Activated gamma-delta T cell treated with anti-CD3 and anti-CD28 coated beads, Interleukin-2, amount 50 U/mL, for 16 hours (primary cell): Measurements from ENCODE around the gene C3orf33.
A peak's percentile ranks its signal among the peaks of the same experiment; 100 is the strongest.
"Not testable (repeated sequence)": the region's sequence is repeated elsewhere in the genome, so short reads cannot be mapped to it uniquely, and the experiment has no call there.

Experiments used
- DNase-seq: peaks from one replicate; pipeline ENCODE4 v3.0.0-alpha.2; 2020; ENCODE audit warnings: low read depth

C3orf33 gene

GRCh38 chr3:155805802-155806618, at the start of gene C3orf33:
C3orf33 (minus strand) TSS chr3:155806278; CDS start chr3:155806252, 26 bp downstream.
- DNase-seq, result peak; percentile 54

DNA sequence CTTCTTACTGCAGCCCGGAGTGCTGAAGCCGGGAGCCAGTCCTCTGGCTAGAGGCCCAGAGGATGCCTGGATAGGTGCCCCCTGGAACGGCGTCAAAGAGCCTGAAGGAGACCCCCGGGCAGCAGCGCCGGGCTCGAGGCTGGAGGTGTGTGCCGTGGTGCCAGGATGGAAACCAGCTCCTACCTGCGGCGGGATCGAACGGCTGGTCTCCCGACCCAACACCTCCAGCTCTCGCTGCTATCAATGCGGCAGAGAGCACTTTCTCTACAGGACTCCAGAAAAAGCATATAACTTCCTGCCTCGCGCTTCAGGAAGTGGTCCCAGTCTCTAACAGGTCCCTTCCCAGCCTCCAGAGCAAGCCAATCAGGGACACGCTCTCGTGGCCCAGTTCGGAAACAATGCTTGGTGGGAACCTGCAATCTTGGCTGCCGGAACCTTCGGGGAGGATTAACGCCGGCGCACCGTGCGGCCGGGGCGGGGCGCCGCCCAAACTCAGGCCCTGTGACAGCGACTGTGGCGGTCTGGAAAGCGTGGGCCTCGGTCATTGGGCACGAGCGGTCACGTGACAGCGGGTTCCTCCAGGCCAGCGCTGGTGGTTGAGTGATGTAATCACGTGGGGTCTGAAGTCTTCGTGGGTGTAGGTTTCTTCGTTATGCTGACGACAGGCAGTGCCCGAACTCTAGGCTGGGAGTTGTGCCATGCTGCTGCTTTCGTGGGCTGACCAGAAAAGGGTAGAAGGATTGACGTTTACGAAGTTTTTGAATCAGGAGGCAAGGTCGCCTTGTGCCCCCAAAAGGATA, 48.3 kb upstream of the C3orf33 start, which contains the start of gene SLC33A1:
SLC33A1 (minus strand) TSS at position 287 of the 800 bp plus-strand sequence. CDS start 430 bp downstream, outside the sequence.
- DNase-seq, result peak; percentile 98

DNA sequence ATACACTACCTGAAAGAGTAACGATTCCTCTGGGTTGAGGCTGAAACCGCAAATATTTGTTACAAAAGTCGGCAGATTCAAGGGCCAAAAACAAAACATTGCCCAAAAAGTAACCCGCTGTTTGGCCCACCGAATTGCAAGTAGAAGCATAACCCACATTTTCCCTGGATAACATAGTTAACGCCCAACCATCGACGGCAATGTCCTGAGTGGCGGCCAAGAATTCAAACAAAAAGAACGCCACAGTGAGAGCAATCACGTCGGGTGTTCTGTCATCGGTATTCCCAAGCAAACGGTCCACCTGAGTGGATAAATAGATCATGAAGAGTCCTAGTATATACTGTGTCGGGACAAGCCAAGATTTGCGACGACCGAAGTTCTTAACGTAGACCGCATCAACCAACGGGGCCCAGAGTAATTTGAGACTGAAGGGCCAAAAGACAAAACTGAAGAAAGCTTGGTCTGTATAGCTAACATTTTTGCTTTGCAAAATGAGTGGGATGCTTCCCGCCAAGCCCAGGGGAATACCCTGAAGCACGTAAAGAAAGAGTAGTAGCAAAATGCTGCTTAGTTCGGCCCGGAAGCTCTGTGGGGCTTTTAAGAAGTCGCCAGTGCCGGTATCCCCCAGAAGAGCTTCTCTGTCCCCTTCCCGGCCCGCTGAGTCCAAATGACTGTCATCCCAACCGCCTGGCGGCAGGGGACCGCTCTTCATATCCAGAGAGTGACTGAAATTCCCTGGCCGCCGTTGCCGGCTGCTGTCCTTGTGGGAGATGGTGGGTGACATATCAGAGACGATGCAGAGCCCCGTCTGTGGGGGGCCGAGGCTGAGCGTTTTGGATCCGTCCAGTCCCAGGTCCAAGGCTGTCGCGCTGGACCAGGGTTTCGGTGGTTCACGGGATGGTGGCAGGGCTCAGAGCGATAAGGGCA, 47.4 kb upstream of the C3orf33 start:
- DNase-seq, result peak; percentile 9

GRCh38 chr3:155852341-155852740, 46.3 kb upstream of the C3orf33 start:
- no peak for DNase-seq

DNA sequence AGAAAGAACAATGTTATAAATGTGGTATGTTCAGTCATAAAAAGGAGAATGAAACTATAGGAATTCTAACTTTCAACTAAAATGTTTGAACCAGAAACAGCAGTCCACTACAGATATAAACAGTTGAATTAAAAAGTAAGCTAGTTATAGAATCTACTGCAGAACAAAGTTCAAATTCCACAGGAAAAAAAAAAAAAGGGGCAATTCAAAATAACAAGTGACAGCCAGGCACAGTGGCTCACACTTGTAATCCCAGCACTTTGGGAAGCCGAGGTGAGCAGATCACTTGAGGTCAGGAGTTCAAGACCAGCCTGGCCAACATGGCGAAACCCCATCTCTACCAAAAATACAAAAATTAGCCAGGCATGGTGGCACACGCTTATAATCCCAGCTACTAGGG, 43.3 kb upstream of the C3orf33 start:
- DNase-seq, result not testable (repeated sequence)

GRCh38 chr3:155847993-155848392, 41.9 kb upstream of the C3orf33 start:
- DNase-seq, result no peak

DNA sequence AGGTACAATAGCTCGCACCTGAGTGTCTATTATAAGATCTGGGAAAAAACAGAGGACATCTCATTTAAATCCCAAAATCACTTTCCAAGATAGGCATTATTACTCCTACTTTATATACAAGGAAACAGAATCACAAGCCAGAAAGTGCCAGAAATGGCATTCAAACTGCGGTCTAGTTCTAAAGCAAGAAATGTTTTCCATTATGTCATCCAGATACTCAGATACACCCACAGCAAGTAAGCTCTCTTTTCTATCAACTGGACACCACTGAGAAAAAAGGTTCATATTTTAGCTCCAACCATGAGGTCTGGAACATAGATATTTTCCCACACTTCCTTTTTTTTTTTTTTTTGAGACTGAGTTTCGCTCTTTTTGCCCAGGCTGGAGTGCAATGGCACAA, 40.0 kb upstream of the C3orf33 start:
- DNase-seq, result no peak

- no peak for DNase-seq
Measured at GRCh38 chr3:155843569-155843968, 37.5 kb upstream of the C3orf33 start.

GRCh38 chr3:155835341-155836071, 29.4 kb upstream of the C3orf33 start:
- DNase-seq, result no peak

GRCh38 chr3:155828490-155829098, 22.5 kb upstream of the C3orf33 start:
- DNase-seq, result not testable (repeated sequence)

GRCh38 chr3:155815030-155815545, 9.0 kb upstream of the C3orf33 start:
- DNase-seq, result no peak

DNA sequence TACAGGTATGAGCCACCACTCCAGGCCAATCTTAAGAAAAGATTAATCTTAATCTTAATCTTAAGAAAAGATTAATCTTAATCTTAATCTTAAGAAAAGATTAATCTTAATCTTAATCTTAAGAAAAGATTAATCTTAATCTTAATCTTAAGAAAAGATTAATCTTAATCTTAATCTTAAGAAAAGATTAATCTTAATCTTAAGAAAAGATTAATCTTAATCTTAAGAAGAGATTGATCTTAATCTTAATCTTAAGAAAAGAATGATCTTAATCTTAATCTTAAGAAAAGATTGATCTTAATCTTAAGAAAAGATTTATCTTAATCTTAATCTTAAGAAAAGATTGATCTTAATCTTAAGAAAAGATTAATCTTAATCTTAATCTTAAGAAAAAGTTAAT, 7.1 kb upstream of the C3orf33 start:
- not testable (repeated sequence) for DNase-seq

DNA sequence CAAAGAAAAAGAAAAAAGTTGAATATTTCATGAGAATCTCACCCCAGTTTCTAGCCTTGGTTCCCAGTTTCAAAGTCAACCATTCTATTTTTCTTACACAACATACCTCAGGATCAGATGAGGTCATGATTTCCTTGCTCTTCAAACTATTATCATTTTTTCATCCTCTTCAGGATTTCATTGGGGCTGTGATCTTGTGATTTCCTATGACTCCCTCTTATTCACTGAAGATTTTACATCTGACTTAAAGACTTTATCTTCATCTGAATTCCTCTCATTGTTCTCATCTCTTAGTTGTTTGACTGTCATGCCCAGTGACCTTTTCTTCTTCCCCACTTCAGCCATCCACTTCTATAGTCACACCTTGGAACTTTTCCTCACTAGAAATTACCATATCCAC, 3.1 kb upstream of the C3orf33 start:
- DNase-seq, result no peak

DNA sequence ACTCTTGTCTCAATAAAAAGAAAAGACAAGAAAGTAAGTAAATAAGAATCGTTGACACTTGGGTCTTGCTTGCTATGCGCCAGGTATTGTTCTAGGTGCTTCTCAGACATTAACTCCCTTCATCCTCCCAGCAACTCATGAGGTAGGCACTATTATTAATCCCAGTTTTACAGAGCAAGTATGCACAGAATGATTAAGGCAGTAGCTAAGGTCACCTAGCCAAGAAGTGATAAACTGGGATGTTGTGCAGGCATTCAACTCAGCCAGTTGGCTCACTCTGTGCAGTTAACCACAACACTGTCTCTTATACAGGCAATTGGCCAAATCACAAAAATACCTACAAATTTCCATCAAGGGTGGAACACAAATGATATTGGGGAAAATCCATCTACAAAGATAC, 1.7 kb upstream of the C3orf33 start:
- DNase-seq, result no peak

DNA sequence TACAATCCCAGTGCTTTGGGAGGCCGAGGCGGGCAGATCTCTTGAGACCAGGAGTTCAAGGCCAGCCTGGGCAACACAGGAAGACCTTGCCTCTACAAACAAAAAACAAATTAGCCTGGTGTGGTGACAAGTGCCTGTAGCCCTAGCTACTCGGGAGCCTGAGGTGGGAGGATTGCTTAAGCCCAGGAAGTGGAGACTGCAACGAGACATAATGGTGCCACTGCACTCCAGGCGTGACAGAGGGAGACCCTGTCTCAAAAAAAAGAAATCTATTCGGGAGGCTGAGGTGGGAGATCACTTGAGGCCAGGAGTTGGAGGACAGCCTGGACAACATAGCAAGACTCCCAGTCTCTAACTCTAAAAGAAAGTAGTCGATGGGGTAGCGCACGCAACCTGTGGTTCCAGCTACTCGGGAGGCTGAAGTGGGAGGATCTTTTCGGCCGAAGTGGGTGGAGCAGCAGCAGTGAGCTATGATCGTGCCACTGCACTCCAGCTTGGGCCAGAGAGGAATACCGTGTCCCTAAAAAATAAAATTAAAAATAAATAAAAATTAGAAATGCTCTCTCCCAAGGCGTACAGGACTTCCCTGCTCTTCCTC, 775 bp downstream of the C3orf33 start:
- no peak for DNase-seq

DNA sequence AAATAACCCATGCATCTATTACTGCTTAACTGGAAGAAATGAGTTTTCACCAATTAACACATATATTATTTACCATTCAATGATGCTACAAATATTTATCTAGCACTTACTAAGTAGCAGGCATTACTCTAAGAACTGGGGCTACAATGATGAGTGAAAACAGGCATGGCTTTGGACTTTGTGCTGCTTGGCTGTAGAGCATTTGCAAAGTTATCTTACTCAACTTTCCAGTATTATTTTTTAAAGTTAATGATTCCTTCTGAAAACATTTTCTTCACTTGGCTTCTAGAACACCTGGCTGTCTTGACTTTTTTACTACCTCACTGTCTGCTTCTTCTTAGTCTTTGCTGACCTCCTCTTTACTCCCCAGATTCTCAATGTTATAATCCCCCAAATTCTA, 1.8 kb downstream of the C3orf33 start:
- no peak for DNase-seq

GRCh38 chr3:155792532-155792931, 13.5 kb downstream of the C3orf33 start:
- DNase-seq, result no peak

DNA sequence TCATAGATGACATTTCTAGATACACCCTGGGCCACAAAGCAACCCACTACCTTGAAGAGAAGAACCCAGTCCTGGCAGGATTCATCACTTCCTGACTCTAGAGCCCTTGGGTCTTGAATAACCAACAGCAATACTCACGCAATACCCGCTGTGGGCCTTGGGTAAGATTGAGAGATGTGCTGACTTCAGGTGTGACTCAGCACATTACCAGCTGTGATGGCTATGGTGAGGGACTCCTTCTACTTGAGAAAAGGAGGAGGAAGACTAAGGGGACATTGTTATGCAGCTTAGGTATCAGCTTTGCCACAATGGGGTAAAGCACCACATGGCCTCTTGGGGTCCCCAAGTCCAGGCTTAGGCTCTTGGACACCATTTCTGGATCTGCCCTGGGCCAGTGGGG, 14.9 kb downstream of the C3orf33 start:
- no peak for DNase-seq

- no peak for DNase-seq
Measured at GRCh38 chr3:155790272-155790925, 15.7 kb downstream of the C3orf33 start.
